HG03135 (cell line): ENCODE measurements around the gene POPDC2.
"Not testable (repeated sequence)": the region's sequence is repeated elsewhere in the genome, so short reads cannot be mapped to it uniquely, and the experiment has no call there.

Experiments
- ATAC-seq: cut with Tn5 transposase; IDR thresholded peaks from one replicate; pipeline ENCODE4 v1.9.1; 2021; ENCODE audit warnings: mild to moderate bottlenecking, moderate library complexity; ENCODE audit not compliant: unreplicated experiment

The POPDC2 gene

GRCh38 chr3:119660474-119661440, at the start of gene POPDC2:
TSS of gene POPDC2 (minus strand) at chr3:119660589. CDS start at chr3:119660423, 166 bp downstream.
- ATAC-seq: no peak

GRCh38 chr3:119703820-119704531, 43.6 kb upstream of the POPDC2 start:
- no peak for ATAC-seq

- ATAC-seq: peak; percentile 91
Measured at GRCh38 chr3:119702530-119703527, 42.4 kb upstream of the POPDC2 start, which contains the start of gene CFAP91. TSS of gene CFAP91 (plus strand) at chr3:119703022. CDS start at chr3:119703099, 77 bp downstream.

GRCh38 chr3:119700920-119701734, 40.7 kb upstream of the POPDC2 start:
- no peak for ATAC-seq

- ATAC-seq: peak; percentile 35
Measured at GRCh38 chr3:119700269-119700919, 40.0 kb upstream of the POPDC2 start.

GRCh38 chr3:119697394-119697793, 37.0 kb upstream of the POPDC2 start:
- ATAC-seq: no peak

- no peak for ATAC-seq
Measured at GRCh38 chr3:119695480-119695879, 35.1 kb upstream of the POPDC2 start.

- no peak for ATAC-seq
Measured at GRCh38 chr3:119690043-119690656, 29.8 kb upstream of the POPDC2 start.

- no peak for ATAC-seq
Measured at GRCh38 chr3:119683421-119683820, 23.0 kb upstream of the POPDC2 start.

- ATAC-seq: no peak
Measured at GRCh38 chr3:119681279-119681678, 20.9 kb upstream of the POPDC2 start.

GRCh38 chr3:119679874-119680273, 19.5 kb upstream of the POPDC2 start:
- no peak for ATAC-seq

- ATAC-seq: not testable (repeated sequence)
Measured at GRCh38 chr3:119678209-119678608, 17.8 kb upstream of the POPDC2 start.

GRCh38 chr3:119677641-119677934, 17.2 kb upstream of the POPDC2 start:
- no peak for ATAC-seq

- ATAC-seq: peak; percentile 87
Measured at GRCh38 chr3:119676771-119677640, 16.6 kb upstream of the POPDC2 start, which contains the start of gene COX17. TSS of gene COX17 (minus strand) at chr3:119677406. CDS start at chr3:119677310, 96 bp downstream.

GRCh38 chr3:119676020-119676419, 15.6 kb upstream of the POPDC2 start:
- no peak for ATAC-seq

- no peak for ATAC-seq
Measured at GRCh38 chr3:119675188-119675874, 14.9 kb upstream of the POPDC2 start.

- ATAC-seq: no peak
Measured at GRCh38 chr3:119673875-119674274, 13.5 kb upstream of the POPDC2 start.
